ENCODE measurements around the gene NKAIN2.
"Not testable (repeated sequence)": the region's sequence is repeated elsewhere in the genome, so short reads cannot be mapped to it uniquely, and the experiment has no call there.

NKAIN2 gene

GRCh38 chr6:123967905-123968304 is 164.2 kb downstream of the NKAIN2 start:
- no peak for DNase-seq (ENCODE audit: low read depth)

- no peak for DNase-seq (ENCODE audit: low read depth)
Observed at GRCh38 chr6:123972600-123973294, 169.1 kb downstream of the NKAIN2 start.

- DNase-seq (ENCODE audit: low read depth) = no peak
Observed at GRCh38 chr6:123980311-123980710, 176.6 kb downstream of the NKAIN2 start.

GRCh38 chr6:123986938-123987337 is 183.3 kb downstream of the NKAIN2 start:
- DNase-seq (ENCODE audit: low read depth) = no peak

GRCh38 chr6:123989918-123990317 is 186.3 kb downstream of the NKAIN2 start:
- DNase-seq (ENCODE audit: low read depth) = not testable (repeated sequence)

- no peak for DNase-seq (ENCODE audit: low read depth)
Observed at GRCh38 chr6:123990376-123990775, 186.7 kb downstream of the NKAIN2 start.

- no peak for DNase-seq (ENCODE audit: low read depth)
Observed at GRCh38 chr6:123994168-123994567, 190.5 kb downstream of the NKAIN2 start.

- DNase-seq (ENCODE audit: low read depth) = no peak
Observed at GRCh38 chr6:123994891-123995635, 191.4 kb downstream of the NKAIN2 start.

- no peak for DNase-seq (ENCODE audit: low read depth)
Observed at GRCh38 chr6:123997223-123997622, 193.6 kb downstream of the NKAIN2 start.

GRCh38 chr6:124002377-124003081 is 198.9 kb downstream of the NKAIN2 start:
- DNase-seq (ENCODE audit: low read depth) = no peak

GRCh38 chr6:124007266-124007665 is 203.6 kb downstream of the NKAIN2 start:
- DNase-seq (ENCODE audit: low read depth) = no peak

- DNase-seq (ENCODE audit: low read depth) = no peak
Observed at GRCh38 chr6:124008000-124008987, 204.6 kb downstream of the NKAIN2 start.

GRCh38 chr6:124008988-124009765 is 205.5 kb downstream of the NKAIN2 start:
- no peak for DNase-seq (ENCODE audit: low read depth)

- no peak for DNase-seq (ENCODE audit: low read depth)
Observed at GRCh38 chr6:124010574-124010973, 206.9 kb downstream of the NKAIN2 start.

- no peak for DNase-seq (ENCODE audit: low read depth)
Observed at GRCh38 chr6:124011180-124011579, 207.5 kb downstream of the NKAIN2 start.

- not testable (repeated sequence) for DNase-seq (ENCODE audit: low read depth)
Observed at GRCh38 chr6:124022051-124022450, 218.4 kb downstream of the NKAIN2 start.

- no peak for DNase-seq (ENCODE audit: low read depth)
Observed at GRCh38 chr6:124022641-124023040, 219.0 kb downstream of the NKAIN2 start.

- no peak for DNase-seq (ENCODE audit: low read depth)
Observed at GRCh38 chr6:124026694-124027093, 223.0 kb downstream of the NKAIN2 start.

GRCh38 chr6:124027392-124027791 is 223.7 kb downstream of the NKAIN2 start:
- no peak for DNase-seq (ENCODE audit: low read depth)

- no peak for DNase-seq (ENCODE audit: low read depth)
Observed at GRCh38 chr6:124028117-124028516, 224.5 kb downstream of the NKAIN2 start.

- DNase-seq (ENCODE audit: low read depth) = no peak
Observed at GRCh38 chr6:124029567-124029966, 225.9 kb downstream of the NKAIN2 start.

Measured in stimulated activated CD8-positive, alpha-beta memory T cell treated with anti-CD3 and anti-CD28 coated beads, Interleukin-7, amount 100 ng/mL, for 24 hours (primary cell).